ENCODE measurements around the gene MTCH2. TPM values are rescaled to one million over a fixed set of nuclear protein-coding genes. Genes with fewer than 3 reads are reported as not detected.

Gene MTCH2
- total RNA-seq, 1 experiment from 2014 or later = 160 TPM

DNA sequence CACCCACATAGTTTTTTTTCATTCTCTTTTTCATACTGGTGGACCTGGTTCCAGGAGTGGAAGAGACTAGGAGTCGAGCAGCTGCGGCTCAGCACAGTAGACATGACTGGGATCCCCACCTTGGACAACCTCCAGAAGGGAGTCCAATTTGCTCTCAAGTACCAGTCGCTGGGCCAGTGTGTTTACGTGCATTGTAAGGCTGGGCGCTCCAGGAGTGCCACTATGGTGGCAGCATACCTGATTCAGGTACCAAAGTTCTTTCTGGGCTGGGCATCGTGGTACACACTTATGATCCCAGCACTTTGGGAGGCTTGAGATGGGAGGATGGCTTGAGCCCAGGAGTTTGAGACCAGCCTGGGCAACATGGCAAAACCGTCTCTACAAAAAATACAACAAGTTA is 72.7 kb downstream of the MTCH2 start:
- H3K9me3 Mint-ChIP-seq = no peaks in the 10 kb centered on the region
- ChIA-PET POLR2A (no interaction called here), CTCF (no interaction called here)
- no peak overlapping the region for H3K27ac Mint-ChIP-seq
- peaks cover 51% of the 10 kb centered on the region for H3K36me3 Mint-ChIP-seq
- TF ChIP-seq RORB (CRISPR knock-in tag; IDR thresholded peaks at IDR 0.05) = no peak
- no peak for TF ChIP-seq NR3C1 (CRISPR knock-in tag; conservative IDR thresholded peaks at IDR 0.05; ENCODE audit: low read depth)
- no peak overlapping the region for H3K4me3 Mint-ChIP-seq
- peaks cover 10% of the 10 kb centered on the region for H3K4me1 Mint-ChIP-seq
- DNase-seq (ENCODE audit: low spot score) (no peak), ATAC-seq (no peak)
- H3K27me3 Mint-ChIP-seq (ENCODE audit: low read depth) = no peaks in the 10 kb centered on the region

Other genes starting within 250 kb of the MTCH2 start
- gene SLC39A13, start 234.0 kb downstream of the MTCH2 start, total RNA-seq (2021) = 32.8 to 38.2 TPM (median 35.1 TPM) in 3 replicates
- gene PSMC3, start 216.1 kb downstream of the MTCH2 start, total RNA-seq (2021) = 141 to 162 TPM (median 143 TPM) in 3 replicates
- 0.32 to 0.66 TPM (median 0.34 TPM) in 3 replicates for gene RAPSN, start 193.4 kb downstream of the MTCH2 start, total RNA-seq (2021)
- 160 to 177 TPM (median 169 TPM) in 3 replicates for gene CELF1, start 89.4 kb downstream of the MTCH2 start, total RNA-seq (2021)
- 49.5 to 69.4 TPM (median 65.4 TPM) in 3 replicates for gene PTPMT1, start 77.0 kb downstream of the MTCH2 start, total RNA-seq (2021)
- 12.3 to 14.3 TPM (median 13.9 TPM) in 3 replicates for gene KBTBD4, start 63.6 kb downstream of the MTCH2 start, total RNA-seq (2021)
- gene NDUFS3, start 63.5 kb downstream of the MTCH2 start, total RNA-seq (2021) = 111 to 140 TPM (median 125 TPM) in 3 replicates
- gene FAM180B, start 55.9 kb downstream of the MTCH2 start, total RNA-seq (2021) = 0.16 to 0.28 TPM in 2 of 3 replicates, not detected in the other
- gene C1QTNF4, start 48.1 kb downstream of the MTCH2 start, total RNA-seq (2021) = 9.5 to 10.7 TPM (median 9.5 TPM) in 3 replicates
- 3.7 to 4.2 TPM (median 4.1 TPM) in 3 replicates for gene AGBL2, start 72.8 kb upstream of the MTCH2 start, total RNA-seq (2021)
- gene FNBP4, start 124.8 kb upstream of the MTCH2 start, total RNA-seq (2021) = 83.0 to 106 TPM (median 91.9 TPM) in 3 replicates
- 69.7 to 89.9 TPM (median 73.0 TPM) in 3 replicates for gene NUP160, start 205.8 kb upstream of the MTCH2 start, total RNA-seq (2021)

Measured in WTC11 (cell line).